CD4-positive, alpha-beta T cell treated with Interleukin-4 for 1 hour (primary cell): ENCODE results near the gene RNF182.
"Not testable (repeated sequence)": the region's sequence is repeated elsewhere in the genome, so short reads cannot be mapped to it uniquely, and the experiment has no call there.

Source experiments
- DNase-seq, 2 donors: peaks; one replicate each; pipeline ENCODE4 v3.0.0-alpha.2; 2020 to 2022

RNF182 gene

GRCh38 chr6:13918686-13919250 lies 6.0 kb upstream of the RNF182 start:
- no peak for DNase-seq

- no peak for DNase-seq
These were observed 4.9 kb upstream of the RNF182 start for GRCh38 chr6:13919861-13920260.

- DNase-seq = no peak
These were observed 4.2 kb upstream of the RNF182 start for GRCh38 chr6:13920552-13920951.

GRCh38 chr6:13922750-13923149 lies 2.0 kb upstream of the RNF182 start:
- DNase-seq = no peak

- DNase-seq = no peak
These were observed 1.1 kb upstream of the RNF182 start for GRCh38 chr6:13923527-13924145.

- peak; percentile 32 to 38 for DNase-seq
These were observed 405 bp upstream of the RNF182 start for GRCh38 chr6:13924146-13924948.

- no peak for DNase-seq
These were observed 1.6 kb downstream of the RNF182 start for GRCh38 chr6:13926378-13926777.

GRCh38 chr6:13927203-13927602 lies 2.5 kb downstream of the RNF182 start:
- DNase-seq = no peak

GRCh38 chr6:13929196-13929595 lies 4.4 kb downstream of the RNF182 start:
- DNase-seq = no peak

- DNase-seq = no peak
These were observed 7.1 kb downstream of the RNF182 start for GRCh38 chr6:13931797-13932402.

- no peak for DNase-seq
These were observed 8.0 kb downstream of the RNF182 start for GRCh38 chr6:13932785-13933184.

GRCh38 chr6:13934721-13935120 lies 10.0 kb downstream of the RNF182 start:
- no peak for DNase-seq

GRCh38 chr6:13935190-13935880 lies 10.6 kb downstream of the RNF182 start:
- no peak for DNase-seq

- DNase-seq = not testable (repeated sequence)
These were observed 11.1 kb downstream of the RNF182 start for GRCh38 chr6:13935881-13936261.

GRCh38 chr6:13941902-13942301 lies 17.1 kb downstream of the RNF182 start:
- no peak for DNase-seq

GRCh38 chr6:13943943-13944342 lies 19.2 kb downstream of the RNF182 start:
- DNase-seq = no peak

- DNase-seq = no peak
These were observed 21.8 kb downstream of the RNF182 start for GRCh38 chr6:13946506-13946905.

- DNase-seq = no peak
These were observed 22.9 kb downstream of the RNF182 start for GRCh38 chr6:13947611-13948178.

- DNase-seq = no peak
These were observed 27.3 kb downstream of the RNF182 start for GRCh38 chr6:13952101-13952500.

GRCh38 chr6:13953061-13953705 lies 28.4 kb downstream of the RNF182 start:
- no peak for DNase-seq

GRCh38 chr6:13965582-13966127 lies 40.9 kb downstream of the RNF182 start:
- DNase-seq = no peak

GRCh38 chr6:13971303-13971702 lies 46.6 kb downstream of the RNF182 start:
- no peak for DNase-seq
